WTC11 (cell line): Measurements from ENCODE around the gene TMEM239. TPM values are rescaled to one million over a fixed set of nuclear protein-coding genes. Genes with fewer than 3 reads are reported as not detected.

Source experiments
- ATF6 ChIP-seq: sonication (generic); formaldehyde crosslinking; IDR thresholded peaks from 2 replicates; pipeline ENCODE4 v1.8.1; 2023; ENCODE audit warnings: mild to moderate bottlenecking, missing genetic modification reagents
- ELF4 ChIP-seq: sonication (generic); formaldehyde crosslinking; IDR thresholded peaks from 2 replicates; pipeline ENCODE4 v1.8.1; 2022; ENCODE audit warnings: low read depth, mild to moderate bottlenecking, moderate library complexity, missing genetic modification reagents
- EMX1 ChIP-seq: fragments of 250-450 bp; sonication (Bioruptor Pico); IDR thresholded peaks from 2 replicates; pipeline ENCODE4 v1.8.0; 2021; ENCODE audit warnings: mild to moderate bottlenecking
- FOXJ3 ChIP-seq: sonication (generic); formaldehyde crosslinking; IDR thresholded peaks from 2 replicates; pipeline ENCODE4 v1.9.0; 2021; ENCODE audit warnings: missing genetic modification reagents, mild to moderate bottlenecking, borderline replicate concordance
- FOXP4 ChIP-seq: sonication (generic); formaldehyde crosslinking; IDR thresholded peaks from 2 replicates; pipeline ENCODE4 v1.8.0; 2022; ENCODE audit warnings: mild to moderate bottlenecking, missing genetic modification reagents
- GTF2I ChIP-seq: fragments of 250-450 bp; sonication (Bioruptor Pico); conservative IDR thresholded peaks from 2 replicates; pipeline ENCODE4 v1.4.0; 2021; ENCODE audit warnings: mild to moderate bottlenecking
- JAZF1 ChIP-seq: fragments of 250-450 bp; sonication (Bioruptor Pico); IDR thresholded peaks from 2 replicates; pipeline ENCODE4 v1.9.0; 2021; ENCODE audit warnings: moderate library complexity, mild to moderate bottlenecking, inconsistent platforms
- MYBL2 ChIP-seq: sonication (generic); formaldehyde crosslinking; IDR thresholded peaks from 2 replicates; pipeline ENCODE4 v1.8.1; 2023; ENCODE audit warnings: mild to moderate bottlenecking, moderate library complexity, missing genetic modification reagents
- SMAD3 ChIP-seq: sonication (generic); formaldehyde crosslinking; IDR thresholded peaks from 2 replicates; pipeline ENCODE4 v1.8.0; 2022; ENCODE audit warnings: missing genetic modification reagents, mild to moderate bottlenecking, borderline replicate concordance
- SOX15 ChIP-seq: fragments of 250-450 bp; sonication (Bioruptor Pico); IDR thresholded peaks from 2 replicates; pipeline ENCODE4 v1.9.0; 2021; ENCODE audit warnings: mild to moderate bottlenecking
- TEAD1 ChIP-seq: sonication (generic); formaldehyde crosslinking; IDR thresholded peaks from 2 replicates; pipeline ENCODE4 v1.8.0; 2022; ENCODE audit warnings: mild to moderate bottlenecking, missing genetic modification reagents
- TP53 ChIP-seq: sonication (generic); formaldehyde crosslinking; IDR thresholded peaks from 2 replicates; pipeline ENCODE4 v1.8.1; 2023; ENCODE audit warnings: mild to moderate bottlenecking, missing genetic modification reagents
- ZMAT4 ChIP-seq: fragments of 250-450 bp; sonication (Bioruptor Pico); IDR thresholded peaks from 2 replicates; pipeline ENCODE4 v1.9.0; 2021; ENCODE audit warnings: mild to moderate bottlenecking
- ZNF138 ChIP-seq: sonication (generic); formaldehyde crosslinking; conservative IDR thresholded peaks from 2 replicates; pipeline ENCODE4 v1.8.1; 2022; ENCODE audit warnings: mild to moderate bottlenecking, moderate library complexity, missing genetic modification reagents
- ZNF317 ChIP-seq: sonication (generic); formaldehyde crosslinking; IDR thresholded peaks from 2 replicates; pipeline ENCODE4 v1.8.1; 2023; ENCODE audit warnings: low read depth, mild to moderate bottlenecking, moderate library complexity, missing genetic modification reagents, borderline replicate concordance
- total RNA-seq: library from RNA; stranded (reverse); gene quantifications from 3 replicates; pipeline ENCODE4 v1.2.3, GENCODE V29; 2021
- TF ChIP-seq, protein P1 (sequence below): sonication (generic); formaldehyde crosslinking; IDR thresholded peaks from 2 replicates; pipeline ENCODE4 v1.8.1; 2022; ENCODE audit warnings: mild to moderate bottlenecking, missing genetic modification reagents, moderate library complexity, borderline replicate concordance
- TF ChIP-seq, protein P2 (sequence below): sonication (generic); formaldehyde crosslinking; IDR thresholded peaks from 2 replicates; pipeline ENCODE4 v1.8.0; 2022; ENCODE audit warnings: mild to moderate bottlenecking, missing genetic modification reagents
- TF ChIP-seq, protein P3 (sequence below): sonication (generic); formaldehyde crosslinking; IDR thresholded peaks from 2 replicates; pipeline ENCODE4 v1.8.1; 2022; ENCODE audit warnings: missing genetic modification reagents, borderline replicate concordance
- TF ChIP-seq, protein P4 (sequence below): sonication (generic); formaldehyde crosslinking; IDR thresholded peaks from 2 replicates; pipeline ENCODE4 v1.8.0; 2022; ENCODE audit warnings: missing genetic modification reagents
- TF ChIP-seq, protein P5 (sequence below): sonication (generic); formaldehyde crosslinking; IDR thresholded peaks from 2 replicates; pipeline ENCODE4 v1.8.0; 2022; ENCODE audit warnings: mild to moderate bottlenecking, missing genetic modification reagents
- TF ChIP-seq, protein P6 (sequence below): sonication (generic); formaldehyde crosslinking; conservative IDR thresholded peaks from 2 replicates; pipeline ENCODE4 v1.8.1; 2023; ENCODE audit warnings: mild to moderate bottlenecking, low read depth, missing genetic modification reagents, moderate library complexity

Gene TMEM239
- total RNA-seq, 1 experiment from 2014 or later, result not detected

GRCh38 chr20:2840138-2840966, 24.2 kb downstream of the TMEM239 start, which contains the start of the genes PCED1A and VPS16 (continued):
- TF ChIP-seq, protein P1, sequence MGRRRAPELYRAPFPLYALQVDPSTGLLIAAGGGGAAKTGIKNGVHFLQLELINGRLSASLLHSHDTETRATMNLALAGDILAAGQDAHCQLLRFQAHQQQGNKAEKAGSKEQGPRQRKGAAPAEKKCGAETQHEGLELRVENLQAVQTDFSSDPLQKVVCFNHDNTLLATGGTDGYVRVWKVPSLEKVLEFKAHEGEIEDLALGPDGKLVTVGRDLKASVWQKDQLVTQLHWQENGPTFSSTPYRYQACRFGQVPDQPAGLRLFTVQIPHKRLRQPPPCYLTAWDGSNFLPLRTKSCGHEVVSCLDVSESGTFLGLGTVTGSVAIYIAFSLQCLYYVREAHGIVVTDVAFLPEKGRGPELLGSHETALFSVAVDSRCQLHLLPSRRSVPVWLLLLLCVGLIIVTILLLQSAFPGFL (CRISPR knock-in tag), result peak; percentile 58; the same call in 1 of the 2 replicates
- TF ChIP-seq JAZF1 (CRISPR knock-in tag) (no peak), ZNF138 (CRISPR knock-in tag) (peak; percentile 71), EMX1 (CRISPR knock-in tag) (no peak), FOXP4 (CRISPR knock-in tag) (peak; percentile 74; the same call in 1 of the 2 replicates), ATF6 (no peak), GTF2I (CRISPR knock-in tag) (no peak), ELF4 (CRISPR knock-in tag) (peak; percentile 81; the same call in 1 of the 2 replicates), TP53 (peak; percentile 89), ZMAT4 (CRISPR knock-in tag) (no peak), MYBL2 (CRISPR knock-in tag) (peak; percentile 86), ZNF317 (CRISPR knock-in tag) (0 out of 2 replicates have a peak, but pooled peaks have one; percentile 51), SMAD3 (CRISPR knock-in tag) (no peak; the same call in 1 of the 2 replicates), SOX15 (CRISPR knock-in tag) (no peak), FOXJ3 (no peak), TEAD1 (peak; percentile 91)
- TF ChIP-seq, protein P2, sequence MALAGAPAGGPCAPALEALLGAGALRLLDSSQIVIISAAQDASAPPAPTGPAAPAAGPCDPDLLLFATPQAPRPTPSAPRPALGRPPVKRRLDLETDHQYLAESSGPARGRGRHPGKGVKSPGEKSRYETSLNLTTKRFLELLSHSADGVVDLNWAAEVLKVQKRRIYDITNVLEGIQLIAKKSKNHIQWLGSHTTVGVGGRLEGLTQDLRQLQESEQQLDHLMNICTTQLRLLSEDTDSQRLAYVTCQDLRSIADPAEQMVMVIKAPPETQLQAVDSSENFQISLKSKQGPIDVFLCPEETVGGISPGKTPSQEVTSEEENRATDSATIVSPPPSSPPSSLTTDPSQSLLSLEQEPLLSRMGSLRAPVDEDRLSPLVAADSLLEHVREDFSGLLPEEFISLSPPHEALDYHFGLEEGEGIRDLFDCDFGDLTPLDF (CRISPR knock-in tag), result no peak
- TF ChIP-seq, protein P3, sequence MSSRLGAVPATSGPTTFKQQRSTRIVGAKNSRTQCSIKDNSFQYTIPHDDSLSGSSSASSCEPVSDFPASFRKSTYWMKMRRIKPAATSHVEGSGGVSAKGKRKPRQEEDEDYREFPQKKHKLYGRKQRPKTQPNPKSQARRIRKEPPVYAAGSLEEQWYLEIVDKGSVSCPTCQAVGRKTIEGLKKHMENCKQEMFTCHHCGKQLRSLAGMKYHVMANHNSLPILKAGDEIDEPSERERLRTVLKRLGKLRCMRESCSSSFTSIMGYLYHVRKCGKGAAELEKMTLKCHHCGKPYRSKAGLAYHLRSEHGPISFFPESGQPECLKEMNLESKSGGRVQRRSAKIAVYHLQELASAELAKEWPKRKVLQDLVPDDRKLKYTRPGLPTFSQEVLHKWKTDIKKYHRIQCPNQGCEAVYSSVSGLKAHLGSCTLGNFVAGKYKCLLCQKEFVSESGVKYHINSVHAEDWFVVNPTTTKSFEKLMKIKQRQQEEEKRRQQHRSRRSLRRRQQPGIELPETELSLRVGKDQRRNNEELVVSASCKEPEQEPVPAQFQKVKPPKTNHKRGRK (CRISPR knock-in tag), result no peak
- TF ChIP-seq, protein P4, sequence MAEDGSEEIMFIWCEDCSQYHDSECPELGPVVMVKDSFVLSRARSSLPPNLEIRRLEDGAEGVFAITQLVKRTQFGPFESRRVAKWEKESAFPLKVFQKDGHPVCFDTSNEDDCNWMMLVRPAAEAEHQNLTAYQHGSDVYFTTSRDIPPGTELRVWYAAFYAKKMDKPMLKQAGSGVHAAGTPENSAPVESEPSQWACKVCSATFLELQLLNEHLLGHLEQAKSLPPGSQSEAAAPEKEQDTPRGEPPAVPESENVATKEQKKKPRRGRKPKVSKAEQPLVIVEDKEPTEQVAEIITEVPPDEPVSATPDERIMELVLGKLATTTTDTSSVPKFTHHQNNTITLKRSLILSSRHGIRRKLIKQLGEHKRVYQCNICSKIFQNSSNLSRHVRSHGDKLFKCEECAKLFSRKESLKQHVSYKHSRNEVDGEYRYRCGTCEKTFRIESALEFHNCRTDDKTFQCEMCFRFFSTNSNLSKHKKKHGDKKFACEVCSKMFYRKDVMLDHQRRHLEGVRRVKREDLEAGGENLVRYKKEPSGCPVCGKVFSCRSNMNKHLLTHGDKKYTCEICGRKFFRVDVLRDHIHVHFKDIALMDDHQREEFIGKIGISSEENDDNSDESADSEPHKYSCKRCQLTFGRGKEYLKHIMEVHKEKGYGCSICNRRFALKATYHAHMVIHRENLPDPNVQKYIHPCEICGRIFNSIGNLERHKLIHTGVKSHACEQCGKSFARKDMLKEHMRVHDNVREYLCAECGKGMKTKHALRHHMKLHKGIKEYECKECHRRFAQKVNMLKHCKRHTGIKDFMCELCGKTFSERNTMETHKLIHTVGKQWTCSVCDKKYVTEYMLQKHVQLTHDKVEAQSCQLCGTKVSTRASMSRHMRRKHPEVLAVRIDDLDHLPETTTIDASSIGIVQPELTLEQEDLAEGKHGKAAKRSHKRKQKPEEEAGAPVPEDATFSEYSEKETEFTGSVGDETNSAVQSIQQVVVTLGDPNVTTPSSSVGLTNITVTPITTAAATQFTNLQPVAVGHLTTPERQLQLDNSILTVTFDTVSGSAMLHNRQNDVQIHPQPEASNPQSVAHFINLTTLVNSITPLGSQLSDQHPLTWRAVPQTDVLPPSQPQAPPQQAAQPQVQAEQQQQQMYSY (CRISPR knock-in tag), result no peak; the same call in none of the 2 replicates
- TF ChIP-seq, protein P5, sequence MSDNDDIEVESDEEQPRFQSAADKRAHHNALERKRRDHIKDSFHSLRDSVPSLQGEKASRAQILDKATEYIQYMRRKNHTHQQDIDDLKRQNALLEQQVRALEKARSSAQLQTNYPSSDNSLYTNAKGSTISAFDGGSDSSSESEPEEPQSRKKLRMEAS, result peak; percentile 99
- TF ChIP-seq, protein P6, sequence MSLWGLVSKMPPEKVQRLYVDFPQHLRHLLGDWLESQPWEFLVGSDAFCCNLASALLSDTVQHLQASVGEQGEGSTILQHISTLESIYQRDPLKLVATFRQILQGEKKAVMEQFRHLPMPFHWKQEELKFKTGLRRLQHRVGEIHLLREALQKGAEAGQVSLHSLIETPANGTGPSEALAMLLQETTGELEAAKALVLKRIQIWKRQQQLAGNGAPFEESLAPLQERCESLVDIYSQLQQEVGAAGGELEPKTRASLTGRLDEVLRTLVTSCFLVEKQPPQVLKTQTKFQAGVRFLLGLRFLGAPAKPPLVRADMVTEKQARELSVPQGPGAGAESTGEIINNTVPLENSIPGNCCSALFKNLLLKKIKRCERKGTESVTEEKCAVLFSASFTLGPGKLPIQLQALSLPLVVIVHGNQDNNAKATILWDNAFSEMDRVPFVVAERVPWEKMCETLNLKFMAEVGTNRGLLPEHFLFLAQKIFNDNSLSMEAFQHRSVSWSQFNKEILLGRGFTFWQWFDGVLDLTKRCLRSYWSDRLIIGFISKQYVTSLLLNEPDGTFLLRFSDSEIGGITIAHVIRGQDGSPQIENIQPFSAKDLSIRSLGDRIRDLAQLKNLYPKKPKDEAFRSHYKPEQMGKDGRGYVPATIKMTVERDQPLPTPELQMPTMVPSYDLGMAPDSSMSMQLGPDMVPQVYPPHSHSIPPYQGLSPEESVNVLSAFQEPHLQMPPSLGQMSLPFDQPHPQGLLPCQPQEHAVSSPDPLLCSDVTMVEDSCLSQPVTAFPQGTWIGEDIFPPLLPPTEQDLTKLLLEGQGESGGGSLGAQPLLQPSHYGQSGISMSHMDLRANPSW, result no peak
